GM18519 (cell line): ENCODE measurements around the gene SPSB3.

Experiments used
- ATAC-seq: cut with Tn5 transposase; IDR thresholded peaks from one replicate; pipeline ENCODE4 v1.9.1; 2021; ENCODE audit warnings: mild to moderate bottlenecking, moderate library complexity; ENCODE audit not compliant: unreplicated experiment, low FRiP score

The SPSB3 gene

GRCh38 chr16:1775846-1776671, 6.3 kb downstream of the SPSB3 start:
- ATAC-seq, result no peak

- no peak for ATAC-seq
Measured at GRCh38 chr16:1775006-1775845, 7.1 kb downstream of the SPSB3 start.

GRCh38 chr16:1774448-1774780, 8.0 kb downstream of the SPSB3 start:
- ATAC-seq, result no peak

GRCh38 chr16:1773703-1774447, 8.5 kb downstream of the SPSB3 start:
- ATAC-seq, result no peak

- ATAC-seq, result no peak
Measured at GRCh38 chr16:1772908-1773702, 9.3 kb downstream of the SPSB3 start, which contains the start of gene MRPS34. TSS of gene MRPS34 (minus strand) at chr16:1773134. CDS start at chr16:1773119, 15 bp downstream.

GRCh38 chr16:1772362-1772907, 9.9 kb downstream of the SPSB3 start, which contains the start of gene EME2:
TSS of gene EME2 (plus strand) at chr16:1772810. CDS start at chr16:1773228, 418 bp downstream.
- no peak for ATAC-seq

- no peak for ATAC-seq
Measured at GRCh38 chr16:1771864-1772361, 10.5 kb downstream of the SPSB3 start.

GRCh38 chr16:1771188-1771863, 11.0 kb downstream of the SPSB3 start, which contains the start of gene NME3:
TSS of gene NME3 (minus strand) at chr16:1771543. CDS start at chr16:1771534, 9 bp downstream.
- ATAC-seq, result no peak

- ATAC-seq, result no peak
Measured at GRCh38 chr16:1770328-1771187, 11.8 kb downstream of the SPSB3 start.

GRCh38 chr16:1769402-1770300, 12.7 kb downstream of the SPSB3 start:
- no peak for ATAC-seq

- no peak for ATAC-seq
Measured at GRCh38 chr16:1768767-1769401, 13.5 kb downstream of the SPSB3 start.

GRCh38 chr16:1768061-1768766, 14.2 kb downstream of the SPSB3 start:
- ATAC-seq, result no peak

GRCh38 chr16:1767116-1767994, 15.0 kb downstream of the SPSB3 start:
- ATAC-seq, result no peak

GRCh38 chr16:1766701-1767100, 15.7 kb downstream of the SPSB3 start:
- no peak for ATAC-seq

- ATAC-seq, result no peak
Measured at GRCh38 chr16:1766231-1766630, 16.1 kb downstream of the SPSB3 start.
